Amniotic epithelial cell (primary cell): ENCODE measurements around the gene USP28.
"Not testable (repeated sequence)": the region's sequence is repeated elsewhere in the genome, so short reads cannot be mapped to it uniquely, and the experiment has no call there.

Experiments
- DNase-seq: peaks from one replicate; pipeline ENCODE4 v3.0.0-alpha.2; 2010; ENCODE audit warnings: low read depth

The USP28 gene, protein sequence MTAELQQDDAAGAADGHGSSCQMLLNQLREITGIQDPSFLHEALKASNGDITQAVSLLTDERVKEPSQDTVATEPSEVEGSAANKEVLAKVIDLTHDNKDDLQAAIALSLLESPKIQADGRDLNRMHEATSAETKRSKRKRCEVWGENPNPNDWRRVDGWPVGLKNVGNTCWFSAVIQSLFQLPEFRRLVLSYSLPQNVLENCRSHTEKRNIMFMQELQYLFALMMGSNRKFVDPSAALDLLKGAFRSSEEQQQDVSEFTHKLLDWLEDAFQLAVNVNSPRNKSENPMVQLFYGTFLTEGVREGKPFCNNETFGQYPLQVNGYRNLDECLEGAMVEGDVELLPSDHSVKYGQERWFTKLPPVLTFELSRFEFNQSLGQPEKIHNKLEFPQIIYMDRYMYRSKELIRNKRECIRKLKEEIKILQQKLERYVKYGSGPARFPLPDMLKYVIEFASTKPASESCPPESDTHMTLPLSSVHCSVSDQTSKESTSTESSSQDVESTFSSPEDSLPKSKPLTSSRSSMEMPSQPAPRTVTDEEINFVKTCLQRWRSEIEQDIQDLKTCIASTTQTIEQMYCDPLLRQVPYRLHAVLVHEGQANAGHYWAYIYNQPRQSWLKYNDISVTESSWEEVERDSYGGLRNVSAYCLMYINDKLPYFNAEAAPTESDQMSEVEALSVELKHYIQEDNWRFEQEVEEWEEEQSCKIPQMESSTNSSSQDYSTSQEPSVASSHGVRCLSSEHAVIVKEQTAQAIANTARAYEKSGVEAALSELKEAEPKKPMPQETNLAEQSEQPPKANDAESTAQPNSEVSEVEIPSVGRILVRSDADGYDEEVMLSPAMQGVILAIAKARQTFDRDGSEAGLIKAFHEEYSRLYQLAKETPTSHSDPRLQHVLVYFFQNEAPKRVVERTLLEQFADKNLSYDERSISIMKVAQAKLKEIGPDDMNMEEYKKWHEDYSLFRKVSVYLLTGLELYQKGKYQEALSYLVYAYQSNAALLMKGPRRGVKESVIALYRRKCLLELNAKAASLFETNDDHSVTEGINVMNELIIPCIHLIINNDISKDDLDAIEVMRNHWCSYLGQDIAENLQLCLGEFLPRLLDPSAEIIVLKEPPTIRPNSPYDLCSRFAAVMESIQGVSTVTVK

DNA sequence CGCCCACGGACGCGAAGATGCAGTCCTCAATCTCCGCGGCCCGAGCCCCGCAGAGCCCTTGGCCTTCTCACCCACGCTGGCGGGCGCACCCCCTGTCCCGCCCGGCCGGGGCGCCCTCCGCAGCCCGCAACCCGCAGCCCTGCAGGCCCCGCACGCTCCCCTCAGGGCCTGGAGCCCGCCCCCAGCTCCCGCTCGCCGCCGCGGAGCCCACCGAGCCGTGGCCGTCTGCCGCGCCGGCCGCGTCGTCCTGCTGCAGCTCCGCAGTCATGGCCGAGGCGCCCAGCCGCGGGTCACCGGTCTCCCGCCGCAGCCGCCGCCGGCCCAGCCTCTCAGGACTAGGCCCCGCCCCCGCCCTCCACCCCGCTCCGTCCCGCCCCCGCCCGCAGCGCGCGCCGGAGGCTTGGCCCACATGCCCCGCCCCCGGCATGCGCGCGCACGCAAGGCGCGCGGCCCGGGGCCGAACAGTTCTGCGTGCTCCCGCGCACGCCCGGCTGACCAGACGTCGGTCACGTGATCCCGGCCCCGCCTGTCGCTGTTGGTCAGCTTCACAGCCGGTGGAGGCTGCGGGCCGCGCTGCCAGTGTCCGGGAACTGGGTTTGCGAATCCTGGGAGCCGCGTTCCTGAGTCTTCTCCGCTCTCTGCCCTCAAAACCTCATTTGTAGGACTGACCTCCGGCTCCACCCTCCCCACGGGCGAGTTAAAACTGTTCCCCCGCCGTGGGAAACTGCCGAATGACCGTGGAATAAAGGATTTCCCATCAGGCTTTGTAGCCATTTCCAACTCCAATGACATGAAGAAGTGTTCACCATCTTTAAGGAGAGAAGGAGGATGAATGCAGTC, at the start of gene USP28:
TSS of gene USP28 (minus strand) at position 339 of the 840 bp plus-strand sequence. CDS start at position 268, 71 bp downstream.
- peak; percentile 92 for DNase-seq

DNA sequence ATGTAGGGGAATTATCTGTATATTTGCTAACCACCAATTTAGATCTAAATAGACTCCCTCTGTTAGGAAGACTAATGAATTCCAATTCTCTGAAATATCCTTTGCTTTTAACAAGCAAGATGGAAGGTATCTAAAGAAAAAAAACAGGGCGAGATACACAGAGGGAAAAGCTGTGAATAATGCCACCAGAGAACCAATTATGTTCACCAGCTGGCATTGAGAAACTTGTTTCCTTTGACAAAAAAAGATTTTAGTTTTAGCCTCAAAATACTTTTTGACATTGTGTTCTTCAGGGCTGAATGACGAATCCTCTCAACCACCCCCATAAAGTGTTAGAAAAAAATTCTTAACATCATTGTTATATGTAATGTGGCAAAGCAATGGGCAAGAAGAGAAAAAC, 48.2 kb upstream of the USP28 start:
- DNase-seq, result no peak

DNA sequence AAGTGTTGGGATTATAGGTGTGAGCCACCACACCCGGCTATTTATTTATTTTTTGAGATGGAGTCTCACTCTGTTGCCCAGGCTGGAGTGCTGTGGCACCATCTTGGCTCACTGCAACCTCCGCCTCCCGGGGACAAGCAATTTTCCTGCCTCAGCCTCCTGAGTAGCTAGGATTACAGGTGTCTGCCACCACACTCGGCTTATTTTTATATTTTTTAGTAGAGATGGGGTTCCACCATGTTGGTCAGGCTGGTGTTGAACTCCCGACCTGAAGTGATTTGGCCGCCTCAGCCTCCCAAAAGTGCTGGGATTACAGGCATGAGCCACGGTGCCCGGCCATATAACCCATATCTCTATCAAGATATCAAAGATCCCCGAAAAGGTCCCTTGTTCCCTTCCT, 36.1 kb upstream of the USP28 start:
- DNase-seq, result not testable (repeated sequence)

DNA sequence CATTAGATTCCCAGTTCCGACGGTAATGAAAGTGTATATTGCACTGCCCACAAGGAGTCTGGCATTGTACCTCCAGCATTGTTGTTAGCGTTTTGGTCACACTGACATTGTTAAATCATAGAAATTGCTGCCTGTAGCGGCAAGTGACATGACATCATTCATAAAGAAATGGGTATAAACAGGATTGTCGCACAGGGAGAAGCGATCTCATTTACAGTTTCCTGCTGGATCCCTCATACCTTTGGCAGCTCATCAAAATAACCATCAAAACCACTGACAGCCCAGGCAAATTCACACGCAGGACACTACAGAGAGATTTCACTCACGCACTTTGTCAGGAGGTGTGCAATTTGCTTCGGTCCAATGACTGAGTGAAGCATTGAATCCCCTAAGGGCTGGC, 32.7 kb upstream of the USP28 start:
- DNase-seq, result no peak

DNA sequence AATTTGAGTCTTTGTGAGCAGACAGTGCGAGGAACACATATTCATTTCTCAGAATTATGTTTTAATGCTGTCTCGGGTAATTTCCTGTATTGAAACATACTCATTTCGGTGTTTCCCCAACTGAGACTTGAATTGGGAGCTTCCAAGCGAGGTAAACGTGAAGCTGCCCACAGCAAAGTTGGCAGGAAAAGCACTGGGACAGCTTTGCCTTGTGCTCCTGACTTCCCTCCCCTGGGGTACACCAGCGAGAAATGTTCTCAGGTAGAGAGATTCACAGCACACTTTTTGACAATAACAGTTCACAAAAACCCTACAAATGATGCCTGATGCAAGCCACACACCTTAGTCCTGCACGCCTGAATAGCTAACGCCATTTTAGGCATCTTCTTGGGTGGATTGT, 32.3 kb upstream of the USP28 start:
- DNase-seq, result no peak

DNA sequence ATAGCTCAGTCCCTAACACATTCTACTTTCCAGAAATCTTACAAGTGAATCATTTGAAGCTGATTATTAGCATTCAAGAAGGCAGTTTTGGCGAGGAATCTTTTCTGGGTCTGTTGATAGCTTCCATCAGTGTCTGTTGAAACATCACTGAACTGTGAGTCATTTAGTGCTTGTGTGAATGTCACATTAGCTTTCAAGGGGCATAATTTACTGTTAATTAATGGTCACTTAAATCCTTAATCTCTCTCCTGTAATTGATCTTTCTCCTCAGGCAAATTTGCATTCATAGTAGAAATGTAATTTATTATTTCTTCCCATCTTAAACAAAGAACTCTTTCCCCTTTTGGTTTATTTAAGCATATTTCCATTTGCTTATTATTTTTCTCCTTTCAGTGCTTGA, 31.8 kb upstream of the USP28 start:
- DNase-seq, result peak; percentile 10

DNA sequence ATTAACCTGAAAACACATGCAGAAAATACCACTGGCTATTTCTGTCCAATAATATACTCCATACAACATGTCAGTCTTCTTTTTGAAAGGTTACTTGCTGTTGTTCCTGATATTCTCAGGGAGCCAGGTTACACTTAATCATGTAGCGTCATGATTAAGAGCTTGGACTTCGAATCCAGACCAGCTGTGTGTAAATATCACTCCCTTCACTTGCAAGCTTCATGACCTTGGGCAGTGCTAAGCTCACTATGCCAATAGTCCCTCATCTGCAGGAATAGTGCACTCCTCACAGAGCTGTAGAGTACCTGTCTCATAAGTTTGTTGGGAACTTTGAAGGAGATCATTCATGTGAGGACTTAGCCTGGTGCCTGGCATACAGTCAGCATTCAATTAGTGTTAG, 31.1 kb upstream of the USP28 start:
- no peak for DNase-seq

DNA sequence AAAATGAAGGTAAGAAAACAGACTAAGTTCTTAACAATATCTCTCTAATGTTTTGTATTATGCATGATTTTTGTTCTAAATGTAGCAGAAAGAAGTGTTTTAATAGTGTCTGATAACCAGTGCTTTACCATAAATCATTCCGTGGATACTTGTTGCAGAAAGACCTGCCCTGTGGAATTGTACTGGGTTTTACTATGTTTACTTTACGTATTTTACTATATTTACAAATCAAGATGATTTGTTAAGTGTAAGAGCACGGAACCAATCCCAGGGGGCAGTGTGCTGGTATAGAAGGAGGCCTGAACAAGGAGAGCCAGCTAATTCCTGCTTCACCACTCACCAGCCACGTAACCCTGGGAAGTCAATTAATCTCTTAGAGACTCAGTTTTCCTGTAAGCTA, 30.7 kb upstream of the USP28 start:
- peak; percentile 72 for DNase-seq

DNA sequence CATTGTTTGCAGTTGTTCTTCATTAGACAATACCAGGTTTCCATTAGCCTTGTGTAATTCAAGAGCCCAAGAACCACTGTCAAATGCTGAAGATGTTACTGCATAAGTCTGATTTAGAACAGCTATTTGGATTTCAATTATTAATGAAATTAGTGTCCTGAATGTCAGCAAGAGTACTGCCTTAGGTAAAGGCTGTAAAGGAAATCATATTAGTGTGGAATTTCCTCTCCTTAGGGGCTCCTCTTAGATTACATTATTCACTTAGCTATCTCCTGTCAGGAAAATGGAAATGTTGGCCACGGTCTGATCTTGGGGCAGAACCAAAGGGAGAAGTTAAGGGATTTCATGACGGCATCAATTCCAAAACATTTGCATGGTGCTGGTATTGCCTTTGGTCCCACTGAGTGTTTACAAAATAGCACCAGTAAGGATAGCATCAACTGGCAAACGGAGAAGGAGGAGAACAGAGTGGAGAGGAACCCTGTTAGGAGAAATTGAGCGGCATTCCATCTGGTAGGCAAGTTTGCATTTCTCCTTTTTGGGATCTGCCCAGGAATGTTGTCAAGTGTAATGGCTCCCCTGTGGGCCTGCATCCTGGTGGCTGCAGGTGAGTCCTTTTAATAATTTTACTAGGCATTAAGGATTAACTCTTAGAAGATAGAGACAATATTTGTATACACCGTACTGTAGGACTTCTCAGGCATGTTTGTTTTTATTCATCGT, 29.2 kb upstream of the USP28 start, which contains the start of gene HTR3B:
TSS of gene HTR3B (plus strand) at position 418 of the 723 bp plus-strand sequence. CDS start at position 556, 138 bp downstream.
- no peak for DNase-seq

DNA sequence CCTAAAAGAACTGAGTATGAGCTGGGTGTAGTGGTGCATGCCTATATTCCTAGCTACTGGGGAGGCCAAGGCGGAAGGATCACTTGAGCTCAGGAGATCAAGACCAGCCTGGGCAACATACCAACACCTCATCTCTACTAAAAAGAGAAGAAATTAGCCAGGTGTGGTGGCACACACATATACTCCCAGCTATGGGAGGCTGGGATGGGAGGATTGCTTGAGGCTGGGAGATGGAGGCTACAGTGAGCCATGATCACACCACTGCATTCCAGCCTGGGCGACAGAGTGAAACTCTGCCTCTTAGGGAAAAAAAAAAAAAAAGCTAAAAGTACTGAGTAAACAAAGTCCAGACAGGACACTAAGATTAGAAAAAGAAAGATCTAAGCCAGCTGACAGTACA, 25.8 kb upstream of the USP28 start:
- DNase-seq, result no peak

DNA sequence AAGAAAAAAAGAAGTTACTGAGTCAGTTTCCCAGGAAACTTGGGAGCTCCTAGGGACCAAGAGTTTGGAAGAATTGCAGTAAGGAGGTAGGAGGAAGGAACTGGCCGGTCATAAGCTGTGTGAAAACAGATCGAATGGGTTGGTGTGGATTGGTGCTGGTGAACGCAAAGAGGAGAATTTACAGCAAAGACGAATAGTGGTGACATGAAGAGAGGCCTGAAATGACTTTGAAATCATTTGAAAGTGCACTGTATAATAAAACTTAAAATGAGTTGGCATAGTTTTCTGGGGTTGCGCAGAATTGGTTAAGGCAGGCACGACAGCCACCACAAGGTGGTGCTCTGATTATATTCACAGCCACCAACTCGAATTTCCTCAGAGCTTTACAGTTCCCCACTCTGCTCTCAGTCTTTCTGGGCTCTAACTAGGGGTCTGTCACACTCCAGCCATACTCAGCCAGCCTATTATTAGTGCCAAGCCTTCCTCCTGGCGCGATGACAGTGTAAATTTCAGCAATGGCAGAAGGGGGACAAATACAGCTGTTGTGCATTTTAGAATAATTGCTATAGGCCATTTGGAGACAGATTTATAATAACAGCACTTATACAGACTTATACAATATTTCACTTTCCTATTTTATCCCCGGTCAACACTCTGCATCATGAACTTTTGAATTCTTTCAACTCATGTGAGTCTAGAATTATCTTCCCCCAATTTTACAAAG, 20.9 kb upstream of the USP28 start:
- peak; percentile 26 for DNase-seq

DNA sequence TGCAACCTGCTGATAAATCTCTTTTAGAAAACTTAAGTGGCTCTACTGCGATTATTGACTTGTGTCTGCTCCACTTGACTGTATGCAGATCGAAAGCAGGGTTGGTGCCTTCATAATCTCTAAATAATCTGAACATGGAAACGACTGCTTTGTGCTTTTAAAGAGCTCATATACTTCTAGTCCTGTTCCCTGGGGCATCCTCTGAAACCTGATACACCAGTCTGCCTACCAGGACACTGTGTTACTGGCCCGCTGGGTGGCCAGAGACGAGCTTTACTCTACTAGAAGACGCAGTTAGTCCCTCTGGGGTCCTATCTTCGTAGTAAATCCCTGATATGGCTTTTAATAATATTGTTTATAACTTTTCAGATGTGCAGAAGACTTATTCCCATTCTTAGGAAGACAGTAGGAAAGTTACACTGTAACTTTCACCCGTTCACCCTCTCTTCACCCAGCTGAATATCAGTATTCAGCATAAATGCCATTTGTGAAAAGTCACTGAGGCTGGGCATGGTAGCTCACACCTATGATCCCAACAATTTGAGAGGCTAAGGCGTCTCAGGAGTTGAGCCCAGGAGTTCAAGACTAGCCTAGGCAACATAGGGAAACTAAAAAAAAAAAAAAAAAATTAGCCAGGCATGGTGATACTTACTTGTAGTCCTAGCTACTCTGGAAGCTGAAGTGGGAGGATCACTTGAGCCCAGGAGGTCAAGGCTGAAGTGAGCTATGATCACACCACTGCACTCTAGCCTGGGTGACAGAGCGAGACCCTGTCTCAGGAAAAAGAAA, 20.2 kb upstream of the USP28 start:
- DNase-seq, result no peak

DNA sequence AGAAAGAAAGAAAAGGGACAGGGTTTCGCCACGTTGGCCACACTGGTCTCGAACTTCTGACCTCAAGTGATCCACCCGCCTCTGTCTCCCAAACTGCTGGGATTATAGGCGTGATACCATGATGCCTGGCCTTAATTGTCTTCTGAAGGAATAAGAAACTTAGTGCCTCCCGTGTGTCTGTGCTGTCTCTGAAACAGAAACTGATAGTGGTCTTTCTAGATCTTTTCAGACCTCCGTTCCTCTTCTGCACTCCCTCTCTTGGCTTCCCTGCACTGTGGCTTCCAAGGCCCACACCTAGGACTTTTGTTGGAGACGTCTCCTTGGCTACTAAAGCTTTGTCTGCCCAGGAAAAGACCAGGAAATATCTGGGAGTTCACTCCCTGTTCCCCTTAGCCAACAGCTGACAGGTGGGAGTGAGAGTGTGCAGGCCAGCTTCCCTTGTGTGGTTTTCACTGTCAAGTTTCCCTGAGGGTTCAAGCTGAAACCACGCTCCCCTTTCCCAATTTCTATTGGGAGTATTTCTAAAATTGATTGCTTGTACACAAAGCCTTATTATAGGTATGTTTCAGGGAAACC, 19.1 kb upstream of the USP28 start:
- DNase-seq, result peak; percentile 53

DNA sequence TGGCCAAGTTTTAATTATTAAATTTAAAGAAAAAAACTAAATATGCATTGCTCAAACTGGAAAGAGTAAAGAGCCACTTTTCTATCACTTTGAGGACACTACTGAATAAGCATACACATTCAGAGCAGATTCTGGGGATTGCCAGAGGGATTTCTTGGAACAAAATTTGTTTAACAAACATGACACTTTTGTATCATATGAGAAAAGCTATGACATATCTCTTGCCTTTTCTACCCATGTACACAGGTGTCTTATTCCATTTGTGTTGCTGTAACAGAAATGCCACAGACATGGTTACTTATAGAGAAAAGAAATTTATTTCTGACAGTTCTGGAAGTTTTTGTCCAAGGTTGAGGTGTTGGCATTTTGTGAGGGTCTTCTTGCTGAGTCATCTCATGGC, 13.5 kb upstream of the USP28 start:
- DNase-seq, result no peak

DNA sequence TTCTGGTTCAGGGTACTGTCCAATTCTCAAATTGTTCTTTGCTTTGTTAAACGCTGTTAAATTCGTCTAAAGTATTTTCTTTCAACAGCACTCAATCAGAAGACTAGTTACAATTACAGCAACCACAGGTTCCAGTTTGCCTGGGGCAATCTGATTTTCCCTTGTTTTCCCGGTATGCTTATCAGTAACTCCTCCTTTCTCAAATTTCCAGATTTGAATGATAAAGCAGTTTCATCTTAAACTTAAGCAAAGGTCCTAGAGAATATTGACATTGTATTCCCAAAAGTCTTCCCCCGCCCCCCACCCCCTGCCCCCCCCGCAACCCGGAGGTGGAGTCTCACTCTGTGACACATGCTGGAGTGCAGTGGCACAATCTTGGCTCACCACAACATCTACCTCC, 10.5 kb upstream of the USP28 start:
- DNase-seq, result no peak

DNA sequence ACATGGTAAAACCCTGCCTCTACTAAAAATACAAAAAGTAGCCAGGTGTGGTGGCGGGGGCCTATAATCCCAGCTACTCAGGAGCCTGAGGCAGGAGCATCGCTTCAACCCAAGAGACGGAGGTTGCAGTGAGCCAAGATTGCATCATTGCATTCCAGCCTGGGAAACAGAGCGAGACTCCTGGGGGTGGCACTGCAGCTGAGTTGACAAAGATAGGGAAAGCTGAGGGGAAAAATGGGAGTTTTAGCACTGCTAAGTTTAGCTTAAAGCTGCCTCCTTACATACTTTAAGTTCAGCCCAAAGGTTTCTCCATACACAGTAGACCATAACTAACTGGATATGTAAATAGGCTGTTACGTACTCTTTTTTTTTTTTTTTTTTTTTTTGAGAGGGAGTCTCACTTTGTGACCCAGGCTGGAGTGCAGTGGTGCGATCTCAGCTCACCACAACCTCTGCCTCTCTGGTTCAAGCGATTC, 9.0 kb upstream of the USP28 start:
- peak; percentile 59 for DNase-seq

DNA sequence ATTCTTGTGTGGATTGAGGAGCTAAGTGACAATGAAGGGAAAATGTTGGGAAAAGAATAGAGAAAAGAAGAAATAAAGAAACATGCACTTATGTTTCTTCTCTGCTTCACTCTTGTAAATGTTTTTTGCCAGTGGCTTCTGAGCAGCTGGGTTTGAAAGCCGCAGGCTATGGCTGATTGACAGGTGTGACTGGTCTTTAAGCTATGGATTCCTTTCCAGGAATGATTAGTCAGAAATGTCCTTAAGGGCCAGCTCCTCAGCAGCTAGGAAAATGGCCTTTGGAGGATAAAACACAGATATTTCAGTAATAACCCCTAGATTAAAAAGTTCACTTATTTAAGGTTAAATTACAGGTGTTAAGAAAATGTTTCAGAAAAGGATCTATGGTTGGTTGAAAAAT, 6.5 kb upstream of the USP28 start:
- no peak for DNase-seq

DNA sequence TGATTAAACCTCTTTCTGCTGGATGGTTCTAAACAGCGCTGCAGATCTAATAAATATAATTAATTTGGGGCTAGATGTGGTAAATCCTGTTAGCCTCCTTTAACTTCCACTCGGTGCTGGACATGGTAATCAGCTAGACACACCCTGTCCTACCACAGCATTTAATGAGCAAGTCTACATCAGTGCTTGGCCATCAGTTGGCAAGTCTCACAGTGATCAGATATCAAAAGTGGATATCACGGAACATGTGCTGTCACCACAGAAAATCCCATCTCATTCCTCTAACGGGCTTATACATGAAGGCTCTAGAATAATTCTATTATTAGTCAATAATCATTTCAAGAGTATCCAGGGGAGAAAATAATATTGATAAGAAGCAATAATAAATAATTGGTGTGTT, 5.6 kb upstream of the USP28 start:
- DNase-seq, result no peak

DNA sequence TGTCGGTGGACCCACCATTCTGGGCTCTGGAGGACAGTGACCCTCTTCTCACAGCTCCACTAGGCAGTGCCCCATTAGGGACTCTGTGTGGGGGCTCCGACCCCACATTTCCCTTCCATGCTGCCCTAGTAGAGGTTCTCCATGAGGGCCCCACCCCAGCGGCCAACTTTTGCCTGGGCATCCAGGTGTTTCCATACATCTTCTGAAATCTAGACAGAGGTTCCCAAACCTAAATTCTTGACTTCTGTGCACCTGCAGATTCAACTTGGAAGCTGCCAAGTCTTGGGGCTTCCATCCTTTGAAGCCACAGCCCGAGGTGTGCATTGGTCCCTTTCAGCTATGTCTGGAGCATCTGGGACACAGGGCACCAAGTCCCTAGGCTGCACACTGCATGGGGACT, 4.1 kb upstream of the USP28 start:
- not testable (repeated sequence) for DNase-seq
